Colonic mucosa (tissue), 4 donors: ENCODE measurements around the gene CCND3. TPM values are rescaled to one million over a fixed set of nuclear protein-coding genes. Genes with fewer than 3 reads are reported as not detected.

Experiments used
- DNase-seq: peaks from one replicate; pipeline ENCODE4 v3.0.0-alpha.2; 2020
- H3K27ac ChIP-seq: fragments of 200-600 bp; one replicate; pipeline ENCODE4 v1.8.0; 2021
- H3K27me3 ChIP-seq: fragments of 200-600 bp; one replicate; pipeline ENCODE4 v1.8.0; 2021
- H3K36me3 ChIP-seq: fragments of 200-600 bp; one replicate; pipeline ENCODE4 v1.8.0; 2021
- H3K4me1 ChIP-seq: fragments of 200-600 bp; one replicate; pipeline ENCODE4 v1.8.0; 2021; ENCODE audit warnings: mild to moderate bottlenecking
- H3K4me3 ChIP-seq: fragments of 200-600 bp; one replicate; pipeline ENCODE4 v1.8.0; 2021
- H3K9ac ChIP-seq, 2 donors: one replicate each; pipeline ENCODE4 v1.7.0; 2013; ENCODE audit warnings: control low read depth in 2 of 2, low read depth in 2 of 2, low read length in 2 of 2
- H3K9me3 ChIP-seq: fragments of 200-600 bp; one replicate; pipeline ENCODE4 v1.8.0; 2021
- intact Hi-C: fragments of 100-400 bp; cut with DNase I; formaldehyde crosslinking; loops from one replicate; pipeline ENCODE4 v1.14.1; 2022
- total RNA-seq, 2 donors: library from RNA; stranded (reverse); fragmentation: NEBNext Ultra II Directional in 1 of 2; extraction: Animal tissue kit (Norgen Biotek cat#: 25700) in 1 of 2; gene quantifications; one replicate each; pipeline ENCODE4 v1.2.1, GENCODE V29; 2021
- TF ChIP-seq, protein P1 (sequence below): fragments of 200-600 bp; IDR thresholded peaks from one replicate; pipeline ENCODE4 v1.8.0; 2022; ENCODE audit warnings: antibody characterized with exemption, mild to moderate bottlenecking
- donor health status: healthy.
- donor health status: DM: no; HTN: no; CAD: no.
- donor health status: DM: no; HTN: no; CAD: no.

The CCND3 gene
- total RNA-seq, 2 donors from 2014 or later: 86.2 to 92.3 TPM

- H3K27me3 ChIP-seq: no peaks in the 10 kb centered on the region
- no peak overlapping the region for H3K9ac ChIP-seq
- TF ChIP-seq, protein P1, sequence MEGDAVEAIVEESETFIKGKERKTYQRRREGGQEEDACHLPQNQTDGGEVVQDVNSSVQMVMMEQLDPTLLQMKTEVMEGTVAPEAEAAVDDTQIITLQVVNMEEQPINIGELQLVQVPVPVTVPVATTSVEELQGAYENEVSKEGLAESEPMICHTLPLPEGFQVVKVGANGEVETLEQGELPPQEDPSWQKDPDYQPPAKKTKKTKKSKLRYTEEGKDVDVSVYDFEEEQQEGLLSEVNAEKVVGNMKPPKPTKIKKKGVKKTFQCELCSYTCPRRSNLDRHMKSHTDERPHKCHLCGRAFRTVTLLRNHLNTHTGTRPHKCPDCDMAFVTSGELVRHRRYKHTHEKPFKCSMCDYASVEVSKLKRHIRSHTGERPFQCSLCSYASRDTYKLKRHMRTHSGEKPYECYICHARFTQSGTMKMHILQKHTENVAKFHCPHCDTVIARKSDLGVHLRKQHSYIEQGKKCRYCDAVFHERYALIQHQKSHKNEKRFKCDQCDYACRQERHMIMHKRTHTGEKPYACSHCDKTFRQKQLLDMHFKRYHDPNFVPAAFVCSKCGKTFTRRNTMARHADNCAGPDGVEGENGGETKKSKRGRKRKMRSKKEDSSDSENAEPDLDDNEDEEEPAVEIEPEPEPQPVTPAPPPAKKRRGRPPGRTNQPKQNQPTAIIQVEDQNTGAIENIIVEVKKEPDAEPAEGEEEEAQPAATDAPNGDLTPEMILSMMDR: no peak
- H3K9me3 ChIP-seq: no peaks in the 10 kb centered on the region
- H3K36me3 ChIP-seq: no peaks in the 10 kb centered on the region
- intact Hi-C loops: no loop called here
- H3K4me1 ChIP-seq: no peaks in the 10 kb centered on the region
- DNase-seq: no peak
- no peak overlapping the region for H3K27ac ChIP-seq
- no peak overlapping the region for H3K4me3 ChIP-seq
Observed at GRCh38 chr6:41900861-41901260, 40.7 kb downstream of the CCND3 start.

- TF ChIP-seq, protein P1: no peak
- DNase-seq: no peak
- peak overlapping the region; percentile 42 for H3K27ac ChIP-seq
- H3K9ac ChIP-seq: no peak overlapping the region
- H3K9me3 ChIP-seq: no peaks in the 10 kb centered on the region
- H3K36me3 ChIP-seq: no peaks in the 10 kb centered on the region
- no peaks in the 10 kb centered on the region for H3K4me1 ChIP-seq
- H3K27me3 ChIP-seq: no peaks in the 10 kb centered on the region
- intact Hi-C loops: no loop called here
- H3K4me3 ChIP-seq: no peak overlapping the region
Observed at GRCh38 chr6:41896281-41896680, 45.3 kb downstream of the CCND3 start.

DNA sequence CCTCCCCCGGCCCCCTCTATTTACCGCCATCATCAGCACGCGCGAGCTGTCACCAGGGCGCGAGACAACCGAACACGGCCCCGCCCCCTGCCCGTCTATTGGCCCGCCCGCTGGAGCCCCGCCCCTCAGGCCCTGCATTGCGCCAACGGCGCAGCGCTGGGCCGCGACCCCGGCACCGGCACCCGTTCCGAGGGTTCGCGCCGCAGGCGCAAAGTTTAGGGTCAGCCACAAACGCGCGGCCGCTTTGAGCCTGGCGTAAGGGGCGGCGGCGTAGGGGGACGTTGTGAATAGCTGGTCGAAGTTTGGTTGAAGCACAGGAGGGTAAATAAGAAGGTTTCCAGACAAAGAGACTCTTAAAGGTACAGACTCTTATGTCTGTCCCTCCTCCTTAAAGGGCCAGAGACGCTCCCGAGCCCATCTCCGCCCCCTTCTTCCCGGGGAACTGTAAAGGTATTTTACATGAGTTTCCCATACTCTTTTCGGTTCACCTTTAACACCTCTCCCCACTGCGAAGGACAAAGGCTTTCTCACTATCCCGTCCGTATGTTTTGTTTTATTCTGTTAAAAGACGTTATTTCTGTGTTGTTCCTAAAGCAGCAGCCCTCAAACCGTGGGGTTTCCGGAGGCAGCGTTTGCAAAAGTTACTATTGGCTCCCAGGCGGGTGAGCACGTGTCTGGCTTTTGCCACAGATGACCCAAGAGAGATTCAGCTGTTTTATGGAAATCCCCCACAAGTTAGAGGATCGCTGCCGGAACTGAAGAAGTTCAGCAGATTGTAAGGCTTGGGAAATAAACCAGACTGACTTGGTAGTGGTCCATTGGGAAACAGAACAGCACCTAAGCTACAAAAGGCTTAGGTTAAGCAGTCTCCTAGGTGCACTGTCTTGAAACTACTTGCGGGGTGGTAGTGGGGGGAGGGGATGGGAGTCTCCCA, 46.0 kb downstream of the CCND3 start, which contains the start of gene USP49:
TSS of gene USP49 (minus strand) at position 76 of the 934 bp plus-strand sequence. CDS start 88,392 bp downstream, outside the sequence.
- H3K36me3 ChIP-seq: no peaks in the 10 kb centered on the region
- peak within 1 kb of the TSS; percentile 74 to 77 for H3K9ac ChIP-seq
- no peaks in the 10 kb centered on the region for H3K4me1 ChIP-seq
- H3K9me3 ChIP-seq: no peaks in the 10 kb centered on the region
- TF ChIP-seq, protein P1: no peak
- peak within 1 kb of the TSS; percentile 65 for H3K4me3 ChIP-seq
- peak; percentile 92 for DNase-seq
- intact Hi-C loops: no loop called here
- no peaks in the 10 kb centered on the region for H3K27me3 ChIP-seq
- peak within 1 kb of the TSS; percentile 42 for H3K27ac ChIP-seq

GRCh38 chr6:41894366-41895299, 47.0 kb downstream of the CCND3 start:
- no peak for DNase-seq
- TF ChIP-seq, protein P1: no peak
- H3K9ac ChIP-seq: peak overlapping the region; percentile 46 to 77
- H3K27ac ChIP-seq: peak overlapping the region; percentile 42
- no peaks in the 10 kb centered on the region for H3K27me3 ChIP-seq
- H3K36me3 ChIP-seq: no peaks in the 10 kb centered on the region
- peak overlapping the region; percentile 65 for H3K4me3 ChIP-seq
- intact Hi-C loops: no loop called here
- no peaks in the 10 kb centered on the region for H3K9me3 ChIP-seq
- H3K4me1 ChIP-seq: no peaks in the 10 kb centered on the region

DNA sequence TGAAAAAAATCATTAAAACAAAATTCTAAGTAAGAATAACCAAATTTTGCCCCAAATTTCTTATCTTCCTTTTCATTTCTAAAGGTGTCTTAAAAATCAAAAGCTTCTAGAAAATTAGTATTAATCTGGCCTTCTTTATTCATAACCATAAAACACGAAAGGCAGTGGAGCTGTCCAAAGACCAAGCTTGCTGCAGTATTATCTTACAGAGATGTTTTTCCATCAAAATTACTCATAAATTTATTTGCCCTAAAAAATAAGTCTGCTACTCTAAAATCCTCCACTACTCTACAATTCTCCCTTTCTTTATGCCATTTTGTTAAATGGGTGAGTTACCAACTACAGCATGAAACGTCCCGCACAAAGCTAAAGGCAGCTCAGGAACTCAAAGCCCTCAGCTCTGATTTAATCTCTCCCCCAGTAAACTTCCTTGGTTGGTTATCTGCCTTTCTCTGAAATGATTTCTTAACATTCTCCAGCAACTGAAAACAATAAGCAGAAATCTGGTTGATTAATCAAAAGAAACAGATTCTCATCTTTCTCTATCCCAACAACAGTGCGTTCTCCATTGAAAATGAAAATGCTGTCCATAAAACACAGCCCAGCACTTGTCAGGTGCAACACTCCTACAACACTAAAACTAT, 48.6 kb downstream of the CCND3 start:
- H3K36me3 ChIP-seq: no peaks in the 10 kb centered on the region
- TF ChIP-seq, protein P1: no peak
- H3K27me3 ChIP-seq: no peaks in the 10 kb centered on the region
- intact Hi-C loops: no loop called here
- no peak overlapping the region for H3K27ac ChIP-seq
- no peaks in the 10 kb centered on the region for H3K9me3 ChIP-seq
- no peak for DNase-seq
- no peak overlapping the region for H3K9ac ChIP-seq
- no peak overlapping the region for H3K4me3 ChIP-seq
- no peaks in the 10 kb centered on the region for H3K4me1 ChIP-seq
